Right ventricle myocardium inferior (tissue), 1 donor: Measurements from ENCODE around the gene EID2B. TPM values are rescaled to one million over a fixed set of nuclear protein-coding genes. Genes with fewer than 3 reads are reported as not detected.
A peak's percentile ranks its signal among the peaks of the same experiment; 100 is the strongest.

Experiments
- ATAC-seq: fragments of 200-7000 bp; cut with Tn5 transposase; one replicate; pipeline ENCODE4 v1.9.1; 2020; ENCODE audit warnings: mild to moderate bottlenecking, moderate library complexity
- DNase-seq: peaks from one replicate; pipeline ENCODE4 v3.0.0; 2021; ENCODE audit errors: missing footprints
- intact Hi-C: fragments of 100-400 bp; cut with DNase I; formaldehyde crosslinking; loops from one replicate; pipeline ENCODE4 v1.11.0; 2022
- total RNA-seq: library from RNA; stranded (reverse); fragmentation: NEBNext Ultra II Directional; extraction: Animal tissue kit (Norgen Biotek cat#: 25700); gene quantifications from one replicate; pipeline ENCODE4 v1.2.1, GENCODE V29; 2021
- donor health status: DM: no; HTN: yes; CAD: no; lungs with severe emphysema.

The EID2B gene
- total RNA-seq, 1 donor from 2014 or later: 1.7 TPM

DNA sequence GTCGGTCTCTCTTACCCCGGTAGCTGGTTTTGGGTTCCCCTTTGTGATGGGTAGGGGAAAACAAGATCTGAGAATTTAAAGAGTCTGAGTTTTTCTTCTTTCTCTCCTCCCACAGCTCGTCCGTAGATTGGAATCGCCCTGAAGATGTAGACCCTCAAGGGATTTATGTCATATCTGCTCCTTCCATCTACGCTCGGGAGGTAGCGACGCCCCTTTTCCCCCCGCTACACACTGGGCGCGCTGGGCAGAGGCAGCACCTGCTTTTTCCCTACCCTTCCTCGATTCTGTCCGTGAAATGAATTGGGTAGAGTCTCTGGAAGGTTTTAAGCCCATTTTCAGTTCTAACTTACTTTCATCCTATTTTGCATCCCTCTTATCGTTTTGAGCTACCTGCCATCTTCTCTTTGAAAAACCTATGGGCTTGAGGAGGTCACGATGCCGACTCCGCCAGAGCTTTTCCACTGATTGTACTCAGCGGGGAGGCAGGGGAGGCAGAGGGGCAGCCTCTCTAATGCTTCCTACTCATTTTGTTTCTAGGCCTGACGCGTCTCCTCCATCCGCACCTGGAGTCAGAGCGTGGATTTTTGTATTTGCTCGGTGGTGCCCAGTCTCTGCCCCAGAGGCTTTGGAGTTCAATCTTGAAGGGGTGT is 24.8 kb downstream of the EID2B start:
- DNase-seq: no peak
- intact Hi-C loops: no loop called here
- ATAC-seq: no peak

DNA sequence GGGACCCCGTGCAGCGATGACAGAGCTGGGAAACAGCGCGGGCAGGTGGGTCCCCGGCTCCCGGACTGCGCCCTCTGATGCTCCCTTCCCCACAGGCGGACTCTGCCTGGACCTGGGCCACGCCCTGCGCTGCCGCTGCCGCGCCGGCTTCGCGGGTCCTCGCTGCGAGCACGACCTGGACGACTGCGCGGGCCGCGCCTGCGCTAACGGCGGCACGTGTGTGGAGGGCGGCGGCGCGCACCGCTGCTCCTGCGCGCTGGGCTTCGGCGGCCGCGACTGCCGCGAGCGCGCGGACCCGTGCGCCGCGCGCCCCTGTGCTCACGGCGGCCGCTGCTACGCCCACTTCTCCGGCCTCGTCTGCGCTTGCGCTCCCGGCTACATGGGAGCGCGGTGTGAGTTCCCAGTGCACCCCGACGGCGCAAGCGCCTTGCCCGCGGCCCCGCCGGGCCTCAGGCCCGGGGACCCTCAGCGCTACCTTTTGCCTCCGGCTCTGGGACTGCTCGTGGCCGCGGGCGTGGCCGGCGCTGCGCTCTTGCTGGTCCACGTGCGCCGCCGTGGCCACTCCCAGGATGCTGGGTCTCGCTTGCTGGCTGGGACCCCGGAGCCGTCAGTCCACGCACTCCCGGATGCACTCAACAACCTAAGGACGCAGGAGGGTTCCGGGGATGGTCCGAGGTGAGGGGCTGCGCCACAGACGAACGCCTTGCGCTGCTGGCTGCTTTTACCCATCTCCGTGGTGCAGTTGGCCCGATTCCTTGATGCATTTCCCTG is 25.5 kb downstream of the EID2B start:
- no peak for DNase-seq
- ATAC-seq: no peak
- intact Hi-C loops: no loop called here

DNA sequence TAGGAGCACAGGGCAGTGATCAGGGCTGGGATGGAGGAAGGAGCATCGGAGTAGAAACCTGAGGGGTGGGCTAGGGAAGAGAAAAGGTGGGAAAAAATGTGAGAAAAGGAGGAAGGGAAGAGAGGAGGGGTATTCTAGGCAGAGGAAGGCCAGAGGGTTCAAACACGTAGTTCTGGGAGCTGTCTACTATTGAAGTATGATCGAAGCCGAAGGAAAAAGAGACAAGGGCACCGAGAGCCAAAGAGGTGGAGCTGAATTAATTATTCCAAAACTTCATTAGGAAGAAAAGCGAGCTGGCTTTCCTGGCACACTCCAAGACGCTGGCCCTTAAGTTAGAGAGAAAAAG is 26.1 kb downstream of the EID2B start:
- DNase-seq: no peak
- ATAC-seq: no peak
- intact Hi-C loops: no loop called here

DNA sequence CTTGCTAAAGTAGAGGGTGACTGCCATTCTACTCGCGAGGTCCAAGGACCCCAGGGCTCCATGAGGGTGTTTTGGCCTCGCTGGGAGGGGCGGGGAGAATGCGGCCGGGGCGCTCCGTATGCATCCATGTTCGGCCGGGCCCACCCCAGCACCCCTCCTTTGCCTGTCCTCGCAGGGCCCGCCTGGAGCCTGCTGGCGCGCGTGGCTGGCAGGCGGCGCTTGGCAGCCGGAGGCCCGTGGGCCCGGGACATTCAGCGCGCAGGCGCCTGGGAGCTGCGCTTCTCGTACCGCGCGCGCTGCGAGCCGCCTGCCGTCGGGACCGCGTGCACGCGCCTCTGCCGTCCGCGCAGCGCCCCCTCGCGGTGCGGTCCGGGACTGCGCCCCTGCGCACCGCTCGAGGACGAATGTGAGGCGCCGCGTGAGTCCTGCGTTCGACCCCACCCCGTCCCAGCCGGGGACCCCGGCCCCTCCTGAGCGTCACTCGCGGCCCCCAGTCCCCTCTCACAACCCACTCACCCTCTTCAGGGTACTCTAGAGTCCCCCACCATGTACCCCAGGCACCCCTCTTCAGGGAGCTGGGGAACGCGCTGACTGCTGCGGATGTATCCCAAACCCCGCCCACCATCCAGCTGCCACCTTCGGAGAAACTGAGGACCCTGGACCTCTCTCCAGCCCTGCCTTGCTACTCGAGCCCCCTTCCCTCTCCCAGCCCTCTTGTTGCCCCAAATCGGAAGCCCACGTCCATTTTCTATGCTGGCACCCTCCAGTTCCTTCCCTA is 29.8 kb downstream of the EID2B start:
- ATAC-seq (peak; percentile 56), DNase-seq (peak; percentile 77)
- intact Hi-C loops: no loop called here

DNA sequence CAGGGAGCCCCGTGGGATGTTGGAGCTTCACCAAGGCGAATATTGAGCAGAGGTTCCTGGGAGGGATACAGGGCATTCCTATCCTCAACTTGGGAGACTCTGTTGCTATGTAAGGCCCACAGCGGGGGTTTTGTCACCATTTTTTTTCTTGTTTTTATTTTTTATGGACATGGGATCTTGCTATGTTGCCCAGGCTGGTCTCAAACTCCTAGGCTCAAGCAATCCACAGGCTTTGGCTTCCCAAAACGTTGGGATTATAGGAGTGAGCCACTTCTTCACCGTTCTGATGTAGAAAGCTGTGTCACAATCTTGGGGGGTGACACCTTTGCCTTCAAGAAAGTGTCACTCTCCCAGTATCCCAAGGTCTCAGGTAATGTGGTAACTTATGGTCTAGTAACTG is 31.3 kb downstream of the EID2B start:
- intact Hi-C loops: no loop called here
- no peak for ATAC-seq
- no peak for DNase-seq

DNA sequence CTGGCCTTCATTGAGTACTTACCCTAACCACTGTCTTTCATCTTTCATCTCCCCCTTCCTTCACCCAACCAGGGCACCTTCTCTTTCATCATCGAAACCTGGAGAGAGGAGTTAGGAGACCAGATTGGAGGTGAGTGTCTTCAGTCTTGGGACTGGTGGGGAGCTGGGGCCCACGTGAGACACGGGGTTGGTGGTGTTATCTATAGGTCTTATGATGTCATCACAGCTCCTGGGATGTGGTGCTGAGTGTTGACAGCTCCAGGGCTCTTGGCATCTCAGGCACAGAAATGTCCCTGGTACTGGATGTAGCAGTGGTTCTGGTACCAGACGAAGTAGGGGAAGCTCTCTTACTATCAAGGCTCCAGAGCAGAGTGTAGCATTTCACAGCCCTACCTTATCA is 32.1 kb downstream of the EID2B start:
- ATAC-seq (no peak), DNase-seq (no peak)
- intact Hi-C loops: no loop called here

DNA sequence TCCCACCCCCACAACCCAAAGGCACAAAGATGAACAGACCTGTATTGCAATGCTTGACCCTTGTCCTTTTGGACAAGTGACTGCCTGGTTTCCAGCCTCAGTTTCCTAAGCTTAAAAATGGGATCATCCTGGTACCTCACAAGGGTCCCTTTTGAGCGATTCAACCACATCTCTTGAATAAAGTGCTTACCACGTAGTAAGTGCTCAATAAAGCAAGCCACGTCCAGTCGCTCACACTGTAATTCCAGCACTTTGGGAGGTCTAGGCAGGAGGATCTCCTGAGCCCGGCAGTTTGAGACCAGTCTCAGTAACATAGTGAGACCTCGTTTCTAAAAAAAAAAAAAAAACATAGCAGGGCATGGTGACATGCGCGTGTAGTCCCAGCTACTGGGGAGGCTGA is 32.7 kb downstream of the EID2B start:
- intact Hi-C loops: no loop called here
- ATAC-seq (no peak), DNase-seq (no peak)

DNA sequence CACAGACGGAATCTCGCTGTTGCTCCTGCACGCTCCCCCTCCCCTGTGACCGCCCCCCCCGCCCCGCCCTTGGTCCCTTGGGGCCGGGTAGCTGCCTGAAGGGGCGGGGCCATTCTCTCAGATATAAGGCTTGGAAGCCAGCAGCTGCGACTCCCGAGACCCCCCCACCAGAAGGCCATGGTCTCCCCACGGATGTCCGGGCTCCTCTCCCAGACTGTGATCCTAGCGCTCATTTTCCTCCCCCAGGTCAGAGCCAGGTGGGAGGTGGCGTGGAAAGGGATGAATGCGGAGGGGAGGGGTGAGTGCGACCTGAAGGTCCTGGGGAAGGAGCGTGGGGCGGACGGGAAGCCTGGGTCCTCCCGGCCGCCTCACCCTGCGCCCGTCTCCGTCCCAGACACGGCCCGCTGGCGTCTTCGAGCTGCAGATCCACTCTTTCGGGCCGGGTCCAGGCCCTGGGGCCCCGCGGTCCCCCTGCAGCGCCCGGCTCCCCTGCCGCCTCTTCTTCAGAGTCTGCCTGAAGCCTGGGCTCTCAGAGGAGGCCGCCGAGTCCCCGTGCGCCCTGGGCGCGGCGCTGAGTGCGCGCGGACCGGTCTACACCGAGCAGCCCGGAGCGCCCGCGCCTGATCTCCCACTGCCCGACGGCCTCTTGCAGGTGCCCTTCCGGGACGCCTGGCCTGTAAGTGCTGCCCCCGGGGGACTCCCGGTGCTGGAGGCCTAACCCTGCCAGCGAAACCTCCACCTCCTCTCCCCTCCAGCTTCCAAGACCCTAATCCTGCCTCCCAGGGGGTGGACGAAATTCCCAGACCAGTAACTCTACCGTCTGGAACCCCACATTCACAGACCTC is 33.6 kb downstream of the EID2B start, which contains the start of gene DLL3:
DLL3 (plus strand) TSS at position 150 of the 845 bp plus-strand sequence; CDS start at position 178, 28 bp downstream.
- intact Hi-C loops: no loop called here
- no peak for ATAC-seq
- no peak for DNase-seq

DNA sequence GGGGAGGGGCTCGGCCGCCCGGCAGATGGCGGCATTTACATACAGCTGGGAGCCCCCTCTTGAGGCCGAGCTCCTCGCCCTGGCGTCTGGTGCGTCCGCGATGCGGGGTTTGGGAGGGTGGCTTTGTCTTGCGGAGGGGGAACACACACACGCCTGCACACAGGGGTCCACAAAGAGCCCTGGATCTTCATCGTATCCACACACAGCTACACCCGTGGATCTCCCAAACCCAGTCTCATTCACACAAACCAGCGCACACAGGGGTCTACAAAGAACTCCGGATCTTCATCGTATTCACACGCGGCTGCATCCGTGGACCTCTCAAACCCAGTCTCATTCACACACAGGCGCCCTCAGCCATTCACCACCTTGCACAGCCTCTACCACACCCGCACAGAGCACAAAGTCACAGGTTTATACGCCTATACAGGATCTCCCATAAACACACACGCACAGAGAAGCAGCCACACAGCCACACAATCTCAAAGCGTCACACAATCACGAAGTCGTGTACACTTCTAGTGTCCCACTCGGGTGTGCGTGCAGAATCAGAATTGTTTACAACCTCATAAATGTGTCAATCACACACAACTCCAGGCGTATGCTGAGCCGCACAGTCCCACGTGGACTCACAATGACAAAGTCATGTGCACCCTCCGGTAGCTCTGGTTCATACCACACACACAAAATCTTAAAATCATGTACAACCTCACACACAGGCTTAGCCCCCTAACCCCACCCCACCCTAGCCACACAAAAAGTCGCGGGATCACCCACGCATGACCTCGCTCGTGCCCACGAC is 34.5 kb downstream of the EID2B start:
- no peak for DNase-seq
- intact Hi-C loops: no loop called here
- no peak for ATAC-seq

DNA sequence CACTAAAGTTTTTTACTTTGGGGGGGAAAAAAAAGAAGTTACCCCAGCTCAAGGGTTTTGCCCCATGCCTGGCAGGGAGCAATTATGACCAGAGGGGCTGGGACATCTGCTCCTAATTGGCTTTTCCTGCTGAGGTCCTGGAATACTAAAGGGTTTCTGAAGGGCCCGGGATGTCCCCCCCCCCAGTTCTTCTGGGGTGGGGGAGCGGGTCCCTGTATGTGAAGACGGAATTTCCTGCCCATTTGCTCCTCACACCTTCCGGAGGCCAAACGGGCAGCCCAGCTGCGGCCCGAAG is 35.0 kb downstream of the EID2B start:
- DNase-seq: no peak
- intact Hi-C loops: no loop called here
- ATAC-seq: no peak

DNA sequence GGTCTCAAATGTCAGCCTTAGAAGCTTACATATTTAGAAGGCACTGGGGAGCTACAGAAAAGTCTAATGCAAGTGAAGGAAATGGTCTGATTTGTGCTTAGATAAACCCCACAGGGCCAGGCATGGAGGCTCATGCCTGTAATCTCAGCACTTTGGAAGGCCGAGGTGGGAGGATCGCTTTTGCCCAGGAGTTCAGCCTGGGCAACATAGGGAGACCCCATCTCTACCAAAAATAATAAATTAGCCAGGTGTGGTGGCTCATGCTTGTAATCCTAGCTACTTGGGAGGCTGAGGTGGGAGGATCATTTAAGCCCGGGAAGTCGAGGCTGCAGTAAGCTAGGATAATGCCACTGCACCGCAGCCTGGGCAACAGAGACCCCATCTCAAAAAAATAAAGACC is 36.6 kb downstream of the EID2B start:
- intact Hi-C loops: no loop called here
- ATAC-seq (no peak), DNase-seq (no peak)

DNA sequence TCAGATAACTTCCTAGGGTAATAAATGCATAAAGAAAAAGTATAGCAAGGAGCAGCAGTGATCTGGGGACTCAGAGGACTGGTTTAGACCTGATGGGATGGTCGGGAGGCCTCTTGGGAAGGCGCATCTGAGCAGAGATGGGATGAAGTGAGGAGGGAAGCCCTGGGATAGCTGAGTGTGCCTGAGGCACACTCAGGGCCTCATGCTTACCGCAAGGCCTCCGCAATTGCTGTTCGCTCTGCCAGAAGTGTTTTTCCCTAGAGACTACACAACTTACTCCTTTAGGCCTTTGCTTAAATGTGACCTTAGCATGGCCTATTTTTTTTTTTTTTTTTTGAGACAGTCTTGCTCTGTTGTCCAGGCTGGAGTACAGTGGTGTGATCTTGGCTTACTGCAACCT is 38.0 kb downstream of the EID2B start:
- DNase-seq (no peak), ATAC-seq (no peak)
- intact Hi-C loops: no loop called here

DNA sequence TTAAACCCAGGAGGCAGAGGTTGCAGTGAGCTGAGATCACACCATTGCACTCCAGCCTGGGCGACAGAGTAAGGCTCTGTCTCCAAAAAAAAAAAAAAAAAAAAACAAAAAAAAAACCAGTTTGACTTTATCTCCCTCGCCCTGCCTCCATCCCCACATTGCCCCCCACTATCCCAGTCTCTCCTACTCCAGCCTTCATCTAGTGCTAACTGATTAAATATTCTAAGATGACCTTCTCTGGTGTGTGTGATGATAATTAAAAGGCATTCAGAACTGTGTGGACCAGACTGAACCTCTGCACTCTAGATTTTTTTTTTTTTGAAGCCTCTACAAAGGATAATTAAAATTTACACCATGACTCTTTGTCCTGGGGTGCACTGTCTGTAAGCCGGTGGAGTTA is 39.9 kb downstream of the EID2B start:
- ATAC-seq (no peak), DNase-seq (no peak)
- intact Hi-C loops: no loop called here

DNA sequence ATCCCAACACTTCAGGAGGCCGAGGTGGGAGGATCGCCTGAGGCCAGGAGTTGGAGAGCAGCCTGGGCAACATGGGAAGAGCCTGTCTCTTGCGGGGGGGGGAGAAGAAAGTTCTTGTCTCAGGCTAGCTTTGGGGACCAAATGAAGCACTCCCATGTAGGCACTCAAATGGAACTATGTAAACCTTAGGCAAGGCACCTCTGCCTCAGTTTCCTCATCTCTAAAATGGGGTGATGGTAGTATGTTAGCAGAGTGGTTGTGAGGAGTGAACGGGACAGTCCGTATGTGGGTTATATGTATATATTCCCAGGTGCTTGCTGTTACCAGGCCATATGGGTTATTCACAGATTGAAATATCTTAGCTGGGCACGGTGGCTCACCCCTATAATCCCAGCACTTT is 40.4 kb downstream of the EID2B start:
- no peak for ATAC-seq
- intact Hi-C loops: no loop called here
- no peak for DNase-seq

DNA sequence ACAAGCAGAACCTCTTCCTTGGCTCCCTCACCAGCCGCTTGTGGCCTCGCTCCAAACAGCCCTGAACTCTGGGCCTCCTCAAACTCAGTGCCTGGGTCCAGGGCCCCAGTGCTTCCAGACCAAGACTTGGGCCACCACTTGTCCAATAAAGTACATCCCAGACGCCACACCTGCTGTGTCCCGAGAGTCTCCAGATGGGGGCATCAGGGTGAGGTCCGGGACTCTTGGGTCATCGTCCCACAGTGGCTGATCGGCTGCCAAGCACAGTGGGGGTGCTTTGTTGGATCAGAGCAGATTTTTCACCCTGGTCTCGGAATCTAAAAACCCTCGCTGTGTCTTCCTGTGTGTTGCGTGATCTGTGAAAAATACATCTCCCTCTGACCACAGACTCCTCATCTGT is 42.9 kb downstream of the EID2B start:
- intact Hi-C loops: no loop called here
- DNase-seq: no peak
- no peak for ATAC-seq

DNA sequence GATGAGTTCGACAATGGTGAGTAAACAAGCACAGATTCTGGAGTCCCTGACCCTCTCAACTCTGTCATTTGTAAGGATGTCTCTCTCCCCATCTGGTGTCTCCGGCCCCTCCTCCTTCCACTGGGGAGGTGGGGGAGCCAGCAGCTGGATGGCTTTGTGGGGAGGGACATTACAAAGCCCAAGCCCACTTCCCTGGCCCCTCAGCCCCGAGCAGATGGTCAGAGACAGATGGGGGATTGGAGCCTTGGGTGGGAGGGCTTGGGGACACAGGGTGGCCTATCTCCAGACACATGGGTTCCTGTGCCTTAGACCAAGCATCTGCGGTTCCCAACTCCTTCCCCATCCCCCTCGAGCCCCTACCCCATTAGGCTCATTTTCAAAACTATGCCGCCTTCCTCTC is 49.5 kb downstream of the EID2B start:
- ATAC-seq: no peak
- intact Hi-C loops: no loop called here
- DNase-seq: no peak

DNA sequence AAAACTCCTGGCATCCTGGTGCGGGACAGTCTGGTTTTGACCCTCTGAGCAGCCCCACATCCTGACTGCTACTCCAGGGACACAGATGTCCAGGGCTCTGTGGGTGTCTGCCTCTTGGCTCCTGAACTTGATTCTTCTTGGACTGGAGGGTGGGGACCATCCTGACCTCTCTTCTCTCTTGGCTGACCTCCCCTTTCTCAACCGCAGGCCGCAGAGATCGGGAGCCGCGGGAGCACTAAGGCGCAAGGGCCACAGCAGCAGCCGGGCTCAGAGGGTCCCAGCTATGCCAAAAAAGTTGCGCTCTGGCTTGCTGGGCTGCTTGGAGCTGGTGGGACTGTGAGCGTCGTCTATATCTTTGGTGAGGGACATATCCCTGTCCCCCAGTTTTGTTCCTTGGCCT is 51.0 kb downstream of the EID2B start:
- intact Hi-C loops: loop anchor here (2.0 kb wide), 1 partner anchor 37 kb away; the partner anchor contains the start of gene SUPT5H
- no peak for DNase-seq
- ATAC-seq: no peak

DNA sequence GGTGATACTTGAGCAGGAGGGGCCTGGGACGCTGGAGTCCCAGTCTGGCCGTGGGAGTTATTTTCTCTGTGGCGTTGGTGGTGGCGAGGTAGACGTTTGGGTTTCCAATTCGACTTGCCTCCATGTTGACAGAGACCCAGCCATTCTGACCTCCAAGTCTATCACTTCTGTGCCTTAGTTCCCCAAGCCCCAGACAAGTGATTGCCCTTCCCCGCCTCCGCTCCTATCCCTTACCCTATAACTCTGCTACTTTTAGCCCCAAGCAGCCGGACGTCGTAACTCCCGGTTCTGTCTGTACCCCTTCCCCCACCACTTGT is 51.5 kb downstream of the EID2B start:
- DNase-seq (no peak), ATAC-seq (no peak)
- intact Hi-C loops: loop anchor here (2.0 kb wide), 1 partner anchor 36 kb away; the partner anchor contains the start of gene SUPT5H
